ENCODE data around the gene ADARB2.

GRCh38 chr10:1182280-1183032, 554.9 kb downstream of the ADARB2 start:
- TF ChIP-seq CTCF (IDR thresholded peaks at IDR 0.05; ENCODE audit: low read depth, low read length, poor library complexity, severe bottlenecking), result no peak
- no peak for TF ChIP-seq EZH2phosphoT487 (IDR thresholded peaks at IDR 0.05; ENCODE audit: borderline replicate concordance, low read length)

Measured in DOHH2 (cell line).